Stimulated activated CD8-positive, alpha-beta memory T cell treated with anti-CD3 and anti-CD28 coated beads, Interleukin-12 subunit alpha, Interleukin-12 subunit beta, amount 100 ng/mL, for 24 hours (primary cell): Measurements from ENCODE around the gene TCEAL5.
"Not testable (repeated sequence)": the region's sequence is repeated elsewhere in the genome, so short reads cannot be mapped to it uniquely, and the experiment has no call there.

ENCODE experiments used
- DNase-seq: peaks from one replicate; pipeline ENCODE4 v3.0.0-alpha.2; 2020; ENCODE audit errors: extremely low read depth

TCEAL5 gene

GRCh38 chrX:103234869-103235268 lies 41.7 kb downstream of the TCEAL5 start:
- DNase-seq: no peak

- no peak for DNase-seq
These were observed 43.3 kb downstream of the TCEAL5 start for GRCh38 chrX:103233263-103233662.

- DNase-seq: not testable (repeated sequence)
These were observed 50.6 kb downstream of the TCEAL5 start for GRCh38 chrX:103225918-103226317.
